Hepatic stellate cell (primary cell): ENCODE data around the gene LIN54.
A peak's percentile ranks its signal among the peaks of the same experiment; 100 is the strongest.

ENCODE experiments used
- DNase-seq: peaks from one replicate; pipeline ENCODE4 v3.0.0; 2011; ENCODE audit warnings: low spot score

Gene LIN54

GRCh38 chr4:82891707-82892466 is 118.7 kb downstream of the LIN54 start:
- no peak for DNase-seq

GRCh38 chr4:82890901-82891706 is 119.5 kb downstream of the LIN54 start, which contains the start of gene SEC31A:
Gene SEC31A, minus strand, starts transcription at chr4:82891153. Its CDS starts 9,217 bp downstream, at chr4:82881936.
- DNase-seq = peak; percentile 88

GRCh38 chr4:82890528-82890900 is 120.1 kb downstream of the LIN54 start:
- no peak for DNase-seq

GRCh38 chr4:82889287-82889686 is 121.3 kb downstream of the LIN54 start:
- DNase-seq = no peak

- DNase-seq = no peak
Measured at GRCh38 chr4:82886147-82886942, 124.3 kb downstream of the LIN54 start.

GRCh38 chr4:82885410-82885809 is 125.2 kb downstream of the LIN54 start:
- no peak for DNase-seq
